ENCODE data around the gene AP1S1.
"Not testable (repeated sequence)": the region's sequence is repeated elsewhere in the genome, so short reads cannot be mapped to it uniquely, and the experiment has no call there.

- TF ChIP-seq POLR2A (IDR thresholded peaks at IDR 0.05; ENCODE audit: low read length); GATA1 (IDR thresholded peaks at IDR 0.05; ENCODE audit: low read depth, low read length): not testable (repeated sequence)
These were observed 49.0 kb upstream of the AP1S1 start for GRCh38 chr7:101105248-101105647.
